ENCODE data around the gene DHX35.

The DHX35 gene

GRCh38 chr20:39067526-39068216 is 105.5 kb downstream of the DHX35 start:
- no peak for DNase-seq

- no peak for DNase-seq
These were observed 107.8 kb downstream of the DHX35 start for GRCh38 chr20:39069976-39070375.

GRCh38 chr20:39070484-39071231 is 108.5 kb downstream of the DHX35 start:
- DNase-seq: no peak

- DNase-seq: no peak
These were observed 110.0 kb downstream of the DHX35 start for GRCh38 chr20:39072132-39072531.

GRCh38 chr20:39072653-39073052 is 110.5 kb downstream of the DHX35 start:
- no peak for DNase-seq

GRCh38 chr20:39075731-39076130 is 113.6 kb downstream of the DHX35 start:
- no peak for DNase-seq

- DNase-seq: no peak
These were observed 114.8 kb downstream of the DHX35 start for GRCh38 chr20:39076958-39077357.

- no peak for DNase-seq
These were observed 118.2 kb downstream of the DHX35 start for GRCh38 chr20:39080326-39080725.

GRCh38 chr20:39081255-39081654 is 119.1 kb downstream of the DHX35 start:
- peak; percentile 79 for DNase-seq

- DNase-seq: no peak
These were observed 120.7 kb downstream of the DHX35 start for GRCh38 chr20:39082622-39083398.

- DNase-seq: no peak
These were observed 121.6 kb downstream of the DHX35 start for GRCh38 chr20:39083761-39084160.

GRCh38 chr20:39089029-39089428 is 126.9 kb downstream of the DHX35 start:
- no peak for DNase-seq

All from right hindlimb (tissue), 1 donor.